Stimulated activated CD4-positive, alpha-beta T cell treated with anti-CD3 and anti-CD28 coated beads, Interleukin-2, amount 100 ng/mL, for 4 hours (primary cell): ENCODE measurements around the gene EFEMP2.
"Not testable (repeated sequence)": the region's sequence is repeated elsewhere in the genome, so short reads cannot be mapped to it uniquely, and the experiment has no call there.

Experiments
- DNase-seq: peaks from one replicate; pipeline ENCODE4 v3.0.0-alpha.2; 2020; ENCODE audit warnings: low read depth

The EFEMP2 gene

DNA sequence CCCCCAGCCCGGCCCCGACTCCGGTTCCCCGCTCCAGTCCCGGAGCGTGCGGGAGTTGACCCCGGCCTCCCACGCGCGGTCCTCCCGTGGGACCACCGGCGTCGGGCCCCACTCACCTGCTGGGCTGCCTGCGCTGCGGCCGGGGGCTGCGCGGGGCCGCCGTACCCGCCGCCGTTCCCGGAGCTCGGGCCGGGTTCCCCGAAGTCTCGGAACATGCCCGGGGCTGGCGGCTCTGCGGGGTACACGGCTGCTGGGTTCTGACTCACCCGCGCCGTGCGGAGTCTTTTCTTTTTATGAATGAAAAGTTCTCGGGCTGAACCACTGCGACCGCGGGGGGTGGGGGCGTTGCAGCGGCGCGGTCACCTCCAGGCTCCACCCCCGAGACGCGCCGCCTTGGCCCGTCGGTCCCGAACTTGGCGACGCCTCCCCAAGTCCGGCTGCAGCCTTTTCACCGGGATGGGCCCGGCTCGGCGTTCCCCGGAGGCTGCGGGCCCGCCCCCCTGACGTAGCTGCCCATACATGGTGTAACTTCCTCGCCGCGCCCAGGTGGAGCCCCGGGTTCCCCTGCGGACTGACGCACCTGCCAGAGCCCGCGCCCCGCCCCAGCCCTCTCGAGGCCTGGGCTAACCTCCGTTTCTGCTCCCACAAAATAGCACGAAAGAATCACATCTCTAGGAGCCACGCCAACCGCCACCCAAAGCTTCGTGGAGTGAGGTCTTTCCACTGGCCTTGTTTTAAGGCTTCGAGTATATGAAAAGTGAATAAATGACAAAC is 27.7 kb upstream of the EFEMP2 start, which contains the start of gene FOSL1:
TSS of gene FOSL1 (minus strand) at position 264 of the 774 bp plus-strand sequence. CDS start at position 215, 49 bp downstream.
- DNase-seq = peak; percentile 94

DNA sequence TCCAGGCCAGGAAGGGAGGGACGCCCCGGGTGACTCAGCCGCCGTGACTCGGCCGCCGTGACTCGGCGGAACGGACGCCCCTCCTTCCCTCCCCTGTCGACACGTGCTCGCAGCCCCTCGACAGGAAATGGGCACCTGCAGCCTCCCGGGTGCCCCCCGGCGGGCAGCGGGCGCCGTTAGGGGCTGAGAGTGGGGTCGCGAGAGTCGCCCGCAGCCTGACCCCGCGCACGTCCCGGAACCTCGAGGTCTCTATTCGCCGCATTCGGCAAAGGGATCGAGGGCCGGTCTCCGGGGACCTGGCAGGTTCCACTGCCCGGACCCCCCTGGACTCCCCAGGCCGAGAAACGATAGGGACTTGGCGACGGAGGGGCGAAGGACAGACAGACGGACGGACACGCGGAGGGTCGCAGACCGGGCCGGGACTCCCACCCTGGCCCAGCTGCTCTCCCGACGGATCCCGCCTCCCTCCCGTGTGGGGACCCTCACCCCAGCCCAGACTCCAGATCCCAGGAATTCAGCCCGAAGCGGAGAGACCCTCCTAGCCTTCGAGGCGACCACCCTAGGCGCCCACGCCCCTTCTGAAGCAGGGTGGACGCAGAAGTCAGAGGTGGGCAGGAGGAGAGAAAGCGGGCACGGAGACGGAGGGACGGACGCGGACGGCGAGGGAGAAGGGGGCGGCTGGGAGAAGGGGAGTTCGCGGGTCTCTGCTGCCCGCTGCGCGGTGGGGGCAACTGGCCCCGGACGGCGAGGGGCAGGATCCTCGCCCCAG is 26.9 kb upstream of the EFEMP2 start:
- peak; percentile 77 for DNase-seq

DNA sequence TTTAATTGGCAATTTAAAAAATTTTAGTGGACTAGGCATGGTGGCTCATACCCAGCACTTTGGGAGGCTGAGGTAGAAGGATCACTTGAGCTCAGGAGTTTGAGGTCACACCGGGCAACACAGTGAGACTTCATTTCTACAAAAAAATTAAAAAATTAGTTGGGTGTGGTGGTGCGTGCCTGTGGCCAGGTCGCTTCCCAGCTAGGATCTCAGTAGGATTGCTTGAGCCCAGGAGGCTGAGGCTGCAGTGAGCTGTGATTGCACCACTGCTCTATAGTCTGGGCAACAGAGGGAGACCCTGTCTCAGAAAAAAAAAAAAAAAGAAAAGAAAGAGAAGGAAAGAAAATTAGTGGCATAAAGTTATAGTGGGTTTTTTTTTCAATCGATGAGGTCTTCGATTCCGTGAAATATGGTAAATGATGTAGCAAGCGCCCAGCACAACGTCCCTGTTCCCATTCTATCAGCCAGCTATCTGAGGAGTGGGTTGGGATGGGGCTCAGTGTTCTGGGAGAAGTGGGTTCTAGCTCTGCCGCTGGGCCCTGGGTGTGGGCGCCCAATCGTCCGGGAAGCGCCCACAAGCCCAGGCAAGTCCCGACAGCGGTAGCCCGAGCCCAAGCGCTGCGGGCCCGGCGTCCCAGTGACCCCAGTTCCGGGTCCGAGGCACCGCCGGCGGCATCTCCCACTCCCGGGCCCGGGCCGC is 26.2 kb upstream of the EFEMP2 start:
- DNase-seq = no peak

DNA sequence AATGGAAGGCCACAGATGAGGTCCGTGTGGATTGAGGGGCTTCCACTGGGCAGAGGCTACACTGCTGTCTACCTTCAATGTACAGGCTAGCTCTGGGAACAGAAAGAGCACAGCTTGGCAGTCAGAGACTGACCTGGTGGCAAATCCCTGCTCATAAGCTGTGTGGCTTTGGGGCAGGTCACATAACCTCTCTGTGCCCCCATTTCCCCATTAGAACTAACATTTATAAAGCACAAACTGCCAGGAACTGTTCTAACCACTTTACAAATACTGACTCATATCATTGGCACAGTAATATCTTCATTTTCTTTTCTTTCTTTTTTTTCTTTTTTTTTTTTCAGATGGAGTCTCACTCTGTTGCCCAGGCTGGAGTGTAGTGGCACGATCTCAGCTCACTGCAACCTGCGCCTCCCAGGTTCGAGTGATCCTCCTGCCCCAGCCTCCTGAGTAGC is 24.4 kb upstream of the EFEMP2 start:
- DNase-seq = no peak

DNA sequence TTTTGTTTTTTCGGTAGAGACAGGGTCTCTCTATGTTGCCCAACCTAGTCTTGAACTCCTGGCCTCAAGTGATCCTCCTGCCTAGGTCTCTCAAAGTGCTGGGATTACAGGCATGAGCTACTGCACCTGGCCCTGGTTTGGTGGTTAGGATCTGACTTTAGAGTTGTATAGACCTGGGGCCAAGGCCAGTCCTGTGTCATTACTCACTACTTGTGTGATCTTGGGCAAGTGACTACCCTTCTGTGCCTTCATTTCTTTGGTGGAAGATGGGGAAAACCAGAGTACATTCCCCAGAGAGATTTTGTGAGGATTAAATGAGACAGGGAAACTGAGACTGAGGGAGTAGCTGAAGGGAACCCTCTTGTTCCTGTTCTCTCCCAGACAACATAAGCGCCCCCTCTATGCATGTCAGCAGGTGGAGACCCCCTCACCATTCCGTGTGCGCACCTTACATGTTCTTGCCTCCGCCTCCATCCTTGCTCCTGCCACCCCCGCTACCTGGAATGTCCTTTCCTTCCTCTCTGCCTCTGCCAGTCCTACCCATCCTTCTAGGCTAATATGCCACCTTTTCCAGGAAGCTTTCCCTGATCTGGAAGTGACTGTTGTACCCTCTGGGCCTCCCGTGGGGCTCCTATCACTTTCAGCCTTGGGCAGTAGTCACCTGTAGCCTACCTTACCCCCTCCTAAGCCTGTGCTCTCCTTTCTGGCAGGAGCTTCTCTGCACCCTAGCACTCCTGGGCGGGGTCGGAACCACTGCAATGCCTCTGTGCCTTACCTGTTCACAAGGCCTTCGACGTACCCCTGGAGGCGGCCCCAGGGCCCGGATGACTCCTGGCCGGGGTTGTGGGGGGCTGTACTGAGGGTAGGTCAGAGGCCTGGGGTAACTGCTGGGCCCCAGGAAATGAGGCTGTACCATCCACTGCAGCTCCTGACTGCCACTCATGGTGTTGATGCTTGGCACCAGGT is 23.7 kb upstream of the EFEMP2 start:
- no peak for DNase-seq

DNA sequence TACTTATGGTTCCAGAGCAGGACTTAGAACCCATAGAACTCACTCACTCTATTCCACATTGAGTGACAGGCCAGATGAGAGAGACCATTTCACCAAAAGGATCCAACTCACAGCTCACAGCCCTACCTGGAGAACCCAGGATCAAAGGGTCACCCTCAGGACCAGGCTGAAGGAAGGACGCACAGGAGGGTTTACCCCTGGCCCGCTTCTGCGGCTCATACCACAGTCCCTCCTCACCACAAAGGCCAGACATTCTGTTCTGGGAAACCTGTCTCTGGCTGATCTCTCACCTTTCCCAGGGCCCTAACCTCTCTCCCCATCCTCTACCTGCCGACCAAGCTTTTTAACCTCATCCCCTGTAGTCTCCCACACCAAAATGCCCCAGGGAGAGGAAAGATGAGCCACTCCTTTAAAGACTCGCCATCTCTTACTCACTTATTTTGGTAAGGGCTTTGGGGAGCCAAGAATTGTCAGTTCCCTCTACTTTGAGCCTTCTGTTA is 22.9 kb upstream of the EFEMP2 start:
- DNase-seq = no peak

DNA sequence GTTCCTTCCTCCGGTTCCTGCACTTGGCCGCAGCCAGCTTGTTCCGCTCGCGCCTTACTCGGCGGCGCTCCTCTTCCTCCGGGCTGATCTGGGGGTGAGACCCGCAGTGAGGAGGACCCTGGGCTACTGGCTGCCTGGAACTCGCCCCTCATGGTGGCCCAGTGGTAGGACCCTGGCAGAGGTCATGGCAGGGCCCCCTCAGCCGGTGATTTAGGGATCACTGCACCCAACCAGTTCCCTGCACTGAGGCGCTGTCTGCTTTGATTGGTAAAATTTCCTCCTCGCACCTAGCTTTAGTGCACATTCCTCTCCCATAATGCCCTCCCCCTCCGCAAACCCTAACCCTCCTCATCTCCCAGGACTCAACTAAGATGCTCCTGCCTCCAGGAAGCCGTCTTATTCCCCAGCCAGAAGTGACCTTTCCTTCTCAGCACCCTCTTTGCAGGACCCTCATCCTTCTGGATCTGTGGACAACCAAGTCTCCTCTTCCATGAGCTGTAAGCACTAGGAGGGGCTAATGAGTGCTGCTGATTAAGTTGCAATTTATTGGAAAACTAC is 21.5 kb upstream of the EFEMP2 start:
- no peak for DNase-seq

DNA sequence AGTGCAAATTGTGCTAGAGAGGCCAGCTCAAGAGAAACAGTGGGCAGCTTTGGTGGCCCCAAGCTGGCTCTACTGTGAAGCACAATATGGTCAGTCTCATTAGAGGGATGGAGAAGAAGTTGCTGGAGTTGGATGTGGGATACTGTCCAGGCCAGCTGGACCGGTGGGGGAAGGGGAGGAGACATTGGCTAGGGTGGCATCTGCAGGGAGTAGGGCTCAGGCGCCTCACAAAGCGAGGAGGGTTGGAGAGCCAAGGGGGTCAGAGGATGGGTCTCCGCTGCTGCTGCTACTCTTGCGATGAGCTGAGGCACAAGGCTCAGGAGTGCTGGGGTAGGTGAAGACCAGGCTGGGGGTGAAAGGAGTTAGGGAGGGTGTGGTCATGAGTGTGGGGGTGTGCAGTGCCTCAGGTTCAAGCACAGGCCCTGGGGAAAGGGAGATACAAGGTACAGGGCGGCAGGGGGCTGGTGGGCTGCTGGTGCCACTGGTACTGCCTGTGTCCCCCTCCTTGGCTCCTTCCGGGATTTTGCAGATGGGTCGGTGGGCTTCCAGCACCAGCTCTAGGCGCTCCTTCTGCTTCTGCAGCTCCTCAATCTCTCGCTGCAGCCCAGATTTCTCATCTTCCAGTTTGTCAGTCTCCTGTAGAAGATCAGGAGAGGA is 20.2 kb upstream of the EFEMP2 start:
- no peak for DNase-seq

DNA sequence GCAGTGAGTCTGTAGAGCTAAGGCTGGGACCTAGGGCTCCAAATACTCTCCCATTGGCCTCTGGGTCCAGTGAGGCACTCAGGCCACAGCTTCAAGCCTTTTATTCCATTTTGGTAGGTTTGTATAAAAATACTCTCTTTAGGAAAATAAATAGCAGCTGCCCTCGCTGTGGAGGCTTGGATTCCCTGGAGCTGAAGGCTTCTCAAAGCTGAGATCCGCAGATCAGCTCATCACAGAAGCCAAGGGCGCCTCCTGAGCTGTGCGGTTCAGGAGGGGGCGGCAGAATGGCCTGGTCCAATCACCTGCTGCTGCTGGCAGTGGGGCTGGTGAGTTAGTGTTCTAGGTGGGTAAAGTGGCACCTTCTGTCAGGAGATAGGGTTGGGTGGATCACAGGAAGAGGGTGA is 19.5 kb upstream of the EFEMP2 start:
- DNase-seq = not testable (repeated sequence)

DNA sequence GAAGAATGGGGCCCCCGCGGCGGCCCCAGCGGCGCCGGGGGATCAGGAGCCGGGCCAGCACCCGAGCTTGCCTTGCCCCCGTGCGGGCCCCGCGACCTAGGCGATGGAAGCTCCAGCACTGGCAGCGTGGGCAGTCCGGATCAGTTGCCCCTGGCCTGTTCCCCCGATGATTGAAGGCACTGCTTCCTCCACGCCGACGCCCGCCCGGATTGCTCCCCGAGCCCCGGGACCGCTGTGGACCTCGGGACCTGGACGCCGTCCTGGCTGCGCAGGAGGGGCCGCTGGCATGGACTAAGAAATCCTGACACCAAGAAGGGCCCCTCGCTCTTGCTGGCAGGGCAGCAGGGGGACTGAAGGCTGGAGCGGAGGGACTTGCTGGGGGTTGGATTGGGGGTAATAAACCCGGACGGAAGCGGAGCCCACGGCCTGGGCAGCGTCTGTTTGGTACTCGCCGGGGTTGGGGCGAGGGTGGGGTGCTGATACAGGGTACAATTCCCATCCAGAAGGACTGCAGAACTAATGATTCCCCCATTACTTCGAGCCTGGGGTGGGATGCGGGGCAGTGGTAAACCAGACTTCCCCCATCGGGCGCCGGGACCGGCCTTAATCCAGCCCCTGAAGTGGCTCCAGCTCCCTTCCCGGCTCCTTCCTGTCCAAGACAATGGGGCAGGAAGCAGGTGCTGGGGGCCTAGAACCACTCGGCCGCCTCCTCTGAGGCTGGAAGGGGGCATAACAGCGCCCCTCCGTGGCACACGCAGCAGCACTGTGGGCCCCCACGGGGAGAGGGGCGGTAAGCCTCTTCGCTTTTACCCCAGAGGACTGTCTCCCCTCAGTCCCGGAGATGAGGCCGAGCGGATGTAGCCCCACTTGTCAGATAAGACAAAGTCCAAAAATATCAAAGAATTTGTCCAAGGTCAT is 18.9 kb upstream of the EFEMP2 start:
- peak; percentile 51 for DNase-seq

DNA sequence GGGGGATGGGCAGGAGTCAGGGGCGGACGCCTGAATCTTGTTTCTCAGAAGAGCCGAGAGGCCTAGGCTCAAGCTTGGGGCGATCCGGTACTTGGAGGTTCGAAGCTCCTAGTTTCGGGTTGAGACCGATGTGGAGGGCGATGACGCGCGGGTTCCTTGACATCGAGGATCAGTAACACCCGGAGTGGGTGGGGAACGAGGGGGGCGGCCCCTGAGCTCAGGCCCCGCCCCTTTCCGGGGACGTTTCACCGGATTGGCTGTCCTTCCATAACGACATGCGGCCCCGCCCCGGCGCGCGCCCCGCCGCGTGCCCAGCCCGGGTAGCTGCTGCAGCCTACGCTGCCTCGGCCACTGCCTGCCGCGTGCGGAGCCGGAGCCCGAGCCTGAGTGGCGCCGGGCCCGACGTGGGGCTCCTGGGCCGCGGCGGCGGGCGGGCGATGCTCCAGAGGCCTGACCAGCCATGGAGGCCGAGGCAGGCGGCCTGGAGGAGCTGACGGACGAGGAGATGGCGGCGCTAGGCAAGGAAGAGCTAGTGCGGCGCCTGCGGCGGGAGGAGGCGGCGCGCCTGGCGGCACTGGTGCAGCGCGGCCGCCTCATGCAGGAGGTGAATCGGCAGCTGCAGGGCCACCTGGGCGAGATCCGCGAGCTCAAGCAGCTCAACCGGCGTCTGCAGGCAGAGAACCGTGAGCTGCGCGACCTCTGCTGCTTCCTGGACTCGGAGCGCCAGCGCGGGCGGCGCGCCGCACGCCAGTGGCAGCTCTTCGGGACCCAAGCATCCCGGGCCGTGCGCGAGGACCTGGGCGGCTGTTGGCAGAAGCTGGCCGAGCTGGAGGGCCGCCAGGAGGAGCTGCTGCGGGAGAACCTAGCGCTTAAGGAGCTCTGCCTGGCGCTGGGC is 18.0 kb upstream of the EFEMP2 start, which contains the start of gene CCDC85B:
TSS of gene CCDC85B (plus strand) at position 350 of the 895 bp plus-strand sequence. CDS start at position 461, 111 bp downstream.
- peak; percentile 99 for DNase-seq

DNA sequence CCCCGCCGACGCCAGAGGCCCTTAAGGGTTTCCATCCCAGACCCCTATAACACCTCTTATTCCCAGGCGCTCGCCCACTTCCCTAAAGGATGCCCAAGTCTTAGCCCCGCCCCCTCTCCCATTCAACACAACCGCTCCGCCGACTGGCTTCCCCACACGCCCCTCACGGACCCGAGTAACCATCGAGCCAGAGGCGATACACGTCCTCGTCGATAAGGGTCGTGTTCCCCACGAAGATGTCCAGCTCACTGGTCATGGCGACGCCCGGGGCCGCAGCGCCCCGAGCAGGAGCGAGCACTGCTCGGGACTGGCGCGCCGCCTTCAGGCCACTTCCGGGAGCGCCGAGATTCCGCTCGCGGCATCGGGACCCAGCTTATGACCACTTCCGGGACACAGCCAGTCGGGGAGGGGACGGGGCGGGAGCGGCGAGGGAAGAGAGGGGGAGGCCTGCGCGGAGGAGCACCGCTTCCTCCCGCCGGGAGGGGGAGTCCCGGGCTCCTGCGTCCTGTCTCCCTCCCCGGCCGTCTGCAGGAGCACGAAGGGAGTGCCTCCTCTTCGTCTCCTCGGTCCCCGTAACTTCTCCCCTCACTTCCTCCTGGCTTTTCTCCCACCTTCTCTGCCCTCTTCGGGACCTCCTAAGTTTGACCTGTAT is 15.7 kb upstream of the EFEMP2 start, which contains the start of gene FIBP:
TSS of gene FIBP (minus strand) at position 309 of the 652 bp plus-strand sequence. CDS start at position 256, 53 bp downstream.
- peak; percentile 90 for DNase-seq

DNA sequence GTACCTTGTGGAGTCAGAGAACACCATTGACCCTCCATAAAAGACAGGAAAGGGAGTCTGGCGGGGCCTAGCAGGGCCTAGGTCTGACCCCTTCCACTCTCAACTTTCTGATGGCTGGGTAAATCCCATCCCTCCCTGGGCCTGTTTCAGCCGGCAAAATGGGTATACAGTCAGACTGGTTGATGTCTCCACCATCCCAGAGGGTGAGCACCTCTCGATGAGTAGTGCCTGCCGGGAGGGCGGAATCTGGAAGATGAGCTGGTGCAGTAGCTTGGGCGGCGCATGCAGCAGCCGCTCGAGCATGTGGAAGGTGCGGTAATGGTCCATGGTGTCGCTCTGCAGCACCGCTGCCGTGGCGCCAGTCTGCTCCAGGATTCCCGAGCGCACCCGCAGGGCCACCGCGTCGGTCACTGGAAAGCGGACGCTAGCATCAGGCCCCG is 15.1 kb upstream of the EFEMP2 start:
- peak; percentile 13 for DNase-seq

DNA sequence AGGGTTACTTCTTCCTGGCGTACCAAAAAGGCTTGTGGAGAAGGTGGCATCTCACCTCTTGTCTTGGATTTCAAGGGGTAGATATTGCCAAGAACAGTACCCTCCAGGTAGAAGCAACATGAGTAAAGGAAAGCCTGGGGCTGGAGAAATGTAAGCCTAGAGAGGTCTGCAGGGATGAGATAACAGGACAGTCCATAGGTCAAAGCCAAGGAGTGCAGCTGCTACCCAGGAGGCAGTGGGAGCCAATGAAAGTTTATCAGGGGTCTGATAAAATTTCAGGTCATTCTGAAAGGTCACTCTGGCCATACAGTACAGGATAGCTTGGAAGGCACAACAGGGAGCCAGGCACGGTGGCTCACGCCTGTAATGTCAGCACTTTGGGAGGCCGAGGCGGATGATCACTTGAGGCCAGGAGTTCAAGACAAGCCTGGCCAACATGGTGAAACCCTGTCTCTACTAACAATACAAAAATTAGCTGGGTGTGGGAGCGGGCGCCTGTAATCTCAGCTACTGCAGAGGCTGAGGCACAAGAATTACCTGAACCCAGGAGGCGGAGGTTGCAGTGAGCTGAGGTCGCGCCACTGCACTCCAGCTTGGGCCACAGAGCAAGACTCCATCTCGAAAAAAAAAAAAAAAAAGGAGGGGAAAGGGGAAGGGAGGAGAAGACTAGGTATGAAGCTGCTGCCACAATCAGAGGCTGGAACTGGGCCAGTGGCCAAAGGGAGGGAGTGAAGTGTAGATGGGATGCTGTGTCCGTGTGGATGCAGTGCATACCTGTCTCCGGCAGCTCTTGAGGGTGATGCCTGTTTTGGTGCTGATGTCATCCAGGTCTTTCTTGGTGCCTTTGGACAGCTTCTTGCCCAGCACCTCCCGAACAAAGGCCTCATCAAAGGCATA is 14.5 kb upstream of the EFEMP2 start:
- no peak for DNase-seq

DNA sequence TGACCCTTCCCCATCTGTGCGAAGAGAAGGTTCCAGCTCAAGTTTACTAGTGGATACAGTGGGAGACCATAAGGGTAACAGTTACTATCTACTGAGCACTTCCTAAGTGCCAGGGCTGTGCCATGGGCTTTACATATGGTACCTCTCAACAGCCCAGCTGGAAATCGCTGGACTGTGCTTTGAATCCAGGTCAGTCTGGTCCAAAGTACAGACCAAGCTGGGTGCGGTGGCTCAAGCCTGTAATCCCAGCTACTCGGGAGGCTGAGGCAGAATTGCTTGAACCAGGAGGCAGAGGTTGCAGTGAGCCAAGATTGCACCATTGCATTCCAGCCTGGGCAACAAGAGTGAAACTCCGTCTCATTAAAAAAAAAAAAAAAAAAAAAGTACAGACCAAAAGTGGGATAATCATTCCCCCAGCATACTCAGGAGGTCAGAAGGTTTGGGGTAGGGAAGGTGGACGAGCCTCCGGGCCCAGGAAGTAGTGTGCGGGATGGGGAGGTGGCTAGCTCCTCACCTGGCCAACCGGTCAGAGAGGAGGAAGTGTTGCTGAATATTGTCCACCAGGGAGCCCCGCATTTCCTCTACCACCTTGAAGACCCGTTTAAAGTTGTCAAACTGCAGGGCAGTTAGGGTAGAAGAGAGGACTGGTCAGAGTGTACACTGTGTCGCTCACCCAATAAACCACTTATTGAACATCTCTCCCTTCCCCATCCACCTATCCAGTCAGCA is 13.4 kb upstream of the EFEMP2 start:
- DNase-seq = no peak
